K562 (cell line): ENCODE data around the gene TMEM187. TPM values are rescaled to one million over a fixed set of nuclear protein-coding genes. Genes with fewer than 3 reads are reported as not detected.
A peak's percentile ranks its signal among the peaks of the same experiment; 100 is the strongest.

Experiments used
- CREB3L1 ChIP-seq: fragments of 450-650 bp; IDR thresholded peaks from 2 replicates; pipeline ENCODE4 v1.6.1; 2014; ENCODE audit warnings: low read depth, mild to moderate bottlenecking, moderate library complexity, borderline replicate concordance
- ELF2 ChIP-seq: fragments of 250-450 bp; sonication (Bioruptor Pico); IDR thresholded peaks from 2 replicates; pipeline ENCODE4 v1.5.0; 2021; ENCODE audit warnings: mild to moderate bottlenecking
- ESRRA ChIP-seq: fragments of 450-650 bp; IDR thresholded peaks from 2 replicates; pipeline ENCODE4 v1.6.1; 2014; ENCODE audit warnings: low read depth, mild to moderate bottlenecking, moderate library complexity, borderline replicate concordance
- GTF3C2 ChIP-seq: IDR thresholded peaks from 3 replicates; pipeline ENCODE4 v1.6.1; 2011; ENCODE audit warnings: borderline replicate concordance, mild to moderate bottlenecking, moderate library complexity; ENCODE audit not compliant: insufficient read length; ENCODE audit errors: extremely low read depth
- HDAC2 ChIP-seq: fragments of 450-650 bp; IDR thresholded peaks from 2 replicates; pipeline ENCODE4 v1.6.1; 2016; ENCODE audit warnings: mild to moderate bottlenecking
- HMGXB4 ChIP-seq: sonication (generic); formaldehyde crosslinking; IDR thresholded peaks from 2 replicates; pipeline ENCODE4 v1.8.1; 2023; ENCODE audit warnings: mild to moderate bottlenecking, missing genetic modification reagents
- MLLT1 ChIP-seq, 2 experiments: fragments of 450-650 bp; IDR thresholded peaks; 2 replicates each; pipeline ENCODE4 v1.6.1; 2016
- NR3C1 ChIP-seq: sonication (generic); formaldehyde crosslinking; IDR thresholded peaks from 2 replicates; pipeline ENCODE4 v1.8.1; 2022; ENCODE audit warnings: missing genetic modification reagents
- POLR2G ChIP-seq: fragments of 200-400 bp; formaldehyde crosslinking; IDR thresholded peaks from 2 replicates; pipeline ENCODE4 v1.6.1; 2017; ENCODE audit warnings: low read depth, mild to moderate bottlenecking, antibody characterized with exemption, low read length, moderate library complexity
- RBBP5 ChIP-seq: fragments of 200-600 bp; sonication (generic); IDR thresholded peaks from 2 replicates; pipeline ENCODE4 v1.6.1; 2012; ENCODE audit warnings: borderline replicate concordance, mild to moderate bottlenecking, low read length, control low read depth, inconsistent platforms; ENCODE audit not compliant: insufficient read depth, poor library complexity, severe bottlenecking
- ZFP1 ChIP-seq: fragments of 450-650 bp; formaldehyde crosslinking; IDR thresholded peaks from 2 replicates; pipeline ENCODE4 v1.4.0; 2020; ENCODE audit warnings: mild to moderate bottlenecking, mixed read lengths
- ZNF253 ChIP-seq: fragments of 250-450 bp; sonication (Bioruptor Pico); conservative IDR thresholded peaks from 2 replicates; pipeline ENCODE4 v1.6.1; 2021; ENCODE audit warnings: mild to moderate bottlenecking
- ZNF592 ChIP-seq: fragments of 450-650 bp; IDR thresholded peaks from 2 replicates; pipeline ENCODE4 v1.6.1; 2017; ENCODE audit warnings: antibody characterized with exemption, mild to moderate bottlenecking
- polyA plus RNA-seq, 8 experiments: library from polyadenylated mRNA; depleted of rRNA in 4 of 8; stranded (reverse) in 5 of 8; unstranded in 3 of 8; fragments of >200 nt; fragmentation: Nextera tagmentation in 2 of 8; fragmentation: Illumina TruSeq in 1 of 8; extraction: Ambion mirVana in 2 of 8; extraction: Trizol in 1 of 8; gene quantifications; 2 replicates each; pipeline versions ENCODE4 v1.2.1 to v1.2.3, GENCODE V29; 2011 to 2014; ENCODE audit warnings: inconsistent platforms in 1 of 8, missing spikeins in 1 of 8
- total RNA-seq, 7 experiments: library from RNA; depleted of rRNA in 6 of 7; stranded (reverse); fragments of >200 nt in 6 of 7; fragmentation: Illumina TruSeq in 2 of 7; extraction: Trizol in 2 of 7; gene quantifications; 2 replicates each; pipeline versions ENCODE4 v1.2.1 to v1.2.3, GENCODE V29; 2011 to 2021; ENCODE audit warnings: low replicate concordance in 1 of 7

TMEM187 gene
- total and polyA plus RNA-seq, 9 of the 15 experiments (the other 6 are each of a cell fraction or from before 2014, with no cell fraction given) = 0.13 to 6.4 (median 1.6) TPM

- TF ChIP-seq MLLT1 (IDR thresholded peaks at IDR 0.05) (no peak), CREB3L1 (peak; percentile 60; the same call in 1 of the 2 replicates), RBBP5 (no peak), HMGXB4 (no peak), HDAC2 (no peak), ZNF253 (CRISPR knock-in tag) (no peak), ELF2 (CRISPR knock-in tag) (no peak), ZNF592 (peak; percentile 49; the same call in 1 of the 2 replicates), ZFP1 (CRISPR knock-in tag) (no peak), POLR2G (peak; percentile 76), NR3C1 (no peak), GTF3C2 (no peak), ESRRA (peak; percentile 15; the same call in 1 of the 2 replicates)
Observed at GRCh38 chrX:153972368-153973126, at the start of gene TMEM187 (continued).
